ENCODE results near the gene THAP4.

THAP4 gene

DNA sequence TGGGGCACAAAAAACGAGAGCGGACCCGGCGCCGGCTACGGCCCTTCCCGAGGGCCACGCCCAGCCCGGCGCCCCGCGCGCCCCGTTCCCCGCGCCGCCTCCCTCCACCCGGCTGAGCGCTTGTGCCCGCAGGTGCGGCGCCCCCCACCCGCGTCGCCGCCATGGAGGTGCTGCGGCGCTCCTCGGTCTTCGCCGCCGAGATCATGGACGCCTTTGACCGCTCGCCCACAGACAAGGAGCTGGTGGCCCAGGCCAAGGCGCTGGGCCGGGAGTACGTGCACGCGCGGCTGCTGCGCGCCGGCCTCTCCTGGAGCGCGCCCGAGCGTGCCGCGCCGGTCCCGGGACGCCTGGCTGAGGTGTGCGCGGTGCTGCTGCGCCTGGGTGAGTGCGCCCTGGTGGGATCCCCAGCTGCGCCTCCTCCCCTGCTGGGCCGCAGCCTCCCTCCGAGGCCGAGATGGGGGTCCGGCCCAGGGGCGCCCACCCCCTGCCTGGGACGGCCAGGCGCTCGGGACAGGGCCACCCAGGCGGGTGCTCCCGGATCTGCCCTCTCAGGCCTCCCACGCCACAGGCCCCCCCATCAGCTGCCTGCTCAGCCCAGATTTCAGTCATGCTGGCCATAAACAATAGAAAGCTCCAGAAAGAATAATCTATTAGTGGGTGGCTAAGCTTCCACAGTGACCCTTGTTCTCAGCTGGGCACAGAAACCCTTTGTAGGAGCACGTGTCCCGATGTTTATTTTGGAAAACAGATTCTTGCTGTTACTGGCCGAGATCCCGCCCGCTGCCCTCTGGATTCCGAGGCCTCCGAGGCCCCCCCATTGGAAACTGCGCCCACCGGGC is 77.4 kb downstream of the THAP4 start:
- no peak for DNase-seq (ENCODE audit: low read depth)
- peak overlapping the region; percentile 70 for H3K4me3 ChIP-seq (ENCODE audit: low read depth, low read length)

DNA sequence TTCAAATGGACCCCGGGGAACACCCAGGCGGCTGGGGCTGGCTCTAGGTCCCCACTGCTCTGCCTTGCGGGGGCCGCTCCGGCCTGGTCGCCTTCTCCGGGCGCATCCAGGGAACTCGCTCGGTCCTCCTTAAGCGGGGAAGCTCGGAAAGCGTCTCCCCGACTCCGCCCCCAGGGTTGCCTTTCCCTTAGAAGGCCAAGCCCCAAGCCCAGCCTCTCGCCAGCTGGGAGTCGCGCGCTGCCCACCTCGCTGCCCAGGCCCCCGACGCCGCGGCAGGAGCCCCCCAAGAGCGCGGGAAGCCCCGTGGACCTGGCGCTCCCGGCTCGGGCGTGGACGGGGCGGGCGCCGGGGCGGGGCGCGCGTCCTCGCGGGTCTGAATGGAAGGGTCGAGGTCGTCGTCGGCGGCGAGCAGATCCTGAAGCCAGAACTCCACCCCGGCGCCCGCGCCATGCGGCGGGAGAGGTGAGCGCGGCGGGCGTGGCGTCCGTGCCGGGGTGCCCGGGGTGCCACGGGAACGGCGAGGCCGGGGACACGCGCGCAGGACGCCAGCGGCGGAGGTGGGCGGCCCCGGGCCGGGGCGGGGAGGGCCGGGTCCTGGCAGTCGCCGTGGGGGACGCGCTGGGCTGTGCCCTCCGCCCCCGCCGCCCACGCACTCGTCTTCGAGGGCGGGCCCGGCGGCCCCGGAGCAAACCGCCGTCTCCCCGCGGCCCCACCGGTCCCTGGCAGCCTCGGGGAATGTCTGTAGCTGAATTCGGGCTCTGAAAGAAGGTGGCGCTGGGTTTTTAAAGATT is 78.2 kb downstream of the THAP4 start, which contains the start of gene BOK:
Gene BOK, plus strand, starts transcription at position 214 of the 791 bp plus-strand sequence. CDS start 739 bp downstream, outside the sequence.
- no peak for DNase-seq (ENCODE audit: low read depth)
- peak within 1 kb of the TSS; percentile 70 for H3K4me3 ChIP-seq (ENCODE audit: low read depth, low read length)

DNA sequence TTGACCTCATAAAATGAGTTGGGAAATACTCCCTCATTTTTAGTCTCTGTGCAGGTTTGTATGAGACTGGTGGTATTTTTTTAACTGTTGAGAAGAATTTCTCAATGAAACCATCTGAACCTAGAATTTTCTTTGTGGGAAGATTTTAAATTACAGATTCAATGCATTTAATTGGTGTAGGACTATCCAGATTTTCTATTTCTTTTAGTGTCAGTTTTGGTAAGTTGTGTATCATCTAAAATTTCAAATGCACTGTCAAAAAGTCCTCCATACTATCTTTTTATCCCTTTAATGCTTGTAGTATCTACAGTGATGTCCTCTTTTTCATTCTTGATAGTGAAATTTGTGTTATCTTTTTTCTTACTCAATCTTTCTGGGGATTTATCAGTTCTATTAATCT is 80.2 kb downstream of the THAP4 start:
- DNase-seq (ENCODE audit: low read depth) = no peak
- H3K4me3 ChIP-seq (ENCODE audit: low read depth, low read length) = no peak overlapping the region

DNA sequence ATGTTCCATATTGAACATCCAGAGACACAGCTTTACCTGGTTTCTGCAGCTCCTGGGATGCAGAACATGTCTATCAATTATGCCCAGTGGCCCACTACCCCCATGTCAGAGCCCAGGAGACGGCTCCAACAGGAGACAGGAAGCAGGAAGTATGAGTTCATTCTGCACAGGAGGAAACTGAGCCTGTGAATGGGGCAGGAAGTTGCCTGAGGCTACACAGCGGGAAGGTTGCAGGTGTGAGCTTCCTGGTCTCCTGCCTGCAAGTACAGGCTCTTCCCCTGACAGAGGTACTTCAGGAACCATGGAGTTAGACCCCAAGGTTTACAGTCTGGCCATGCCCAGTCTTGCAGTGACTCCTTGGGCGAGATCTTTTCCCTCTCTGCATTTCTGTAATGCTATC is 81.2 kb downstream of the THAP4 start:
- H3K4me3 ChIP-seq (ENCODE audit: low read depth, low read length) = no peak overlapping the region
- no peak for DNase-seq (ENCODE audit: low read depth)

DNA sequence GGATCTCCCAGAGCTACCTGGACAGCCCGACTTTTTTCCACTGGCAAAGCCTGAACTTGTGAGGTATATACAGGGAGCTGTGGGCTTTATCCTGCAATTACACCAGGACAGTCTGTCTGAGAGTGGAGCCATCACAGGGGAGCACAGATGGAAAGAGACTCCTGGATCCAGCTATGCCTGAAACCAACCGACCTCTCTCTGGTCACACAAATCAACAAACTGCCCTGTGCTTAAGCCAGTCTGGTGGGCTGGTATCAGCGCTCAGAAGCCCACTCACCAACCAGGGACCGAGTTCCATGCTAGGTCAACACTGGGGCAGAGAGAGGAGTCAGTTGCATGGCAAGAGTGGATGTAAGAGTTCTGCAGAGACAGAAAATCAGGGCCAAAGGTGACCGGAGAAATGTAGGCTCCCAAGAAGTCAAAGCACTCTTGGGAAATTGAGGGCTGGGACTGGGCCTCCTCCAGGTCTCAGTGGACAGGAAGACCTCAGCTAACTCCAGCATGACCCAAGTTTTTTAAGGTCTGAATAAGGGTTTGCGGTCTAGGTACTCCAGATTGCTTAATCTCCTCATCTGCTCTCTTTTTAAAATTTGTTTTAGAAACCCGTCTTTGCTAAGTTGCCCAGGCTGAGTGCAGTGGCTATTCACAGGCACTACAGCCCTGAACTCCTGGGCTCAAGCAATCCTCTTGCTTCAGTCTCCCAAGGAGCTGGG is 82.2 kb downstream of the THAP4 start:
- H3K4me3 ChIP-seq (ENCODE audit: low read depth, low read length) = no peak overlapping the region
- no peak for DNase-seq (ENCODE audit: low read depth)

DNA sequence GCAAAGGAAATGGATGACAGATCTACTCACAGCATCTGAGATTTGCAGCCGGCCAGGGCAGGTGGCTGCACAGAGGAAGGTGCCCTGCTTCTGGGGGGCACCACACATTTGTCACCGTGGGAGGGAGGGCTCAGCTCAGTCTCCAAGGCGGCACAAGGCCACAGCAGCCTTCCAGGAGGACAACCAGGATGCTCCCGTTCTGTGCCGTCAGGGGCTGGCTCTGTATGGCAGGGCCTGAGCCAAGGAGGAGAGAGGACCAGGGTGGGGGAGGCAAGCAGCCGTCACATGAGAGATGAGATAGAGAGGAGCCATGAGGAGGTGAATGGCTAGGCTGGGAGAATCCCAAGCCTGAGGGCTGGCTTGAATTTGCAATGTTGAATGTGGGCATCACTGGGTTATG is 83.0 kb downstream of the THAP4 start:
- H3K4me3 ChIP-seq (ENCODE audit: low read depth, low read length) = no peak overlapping the region
- DNase-seq (ENCODE audit: low read depth) = no peak

DNA sequence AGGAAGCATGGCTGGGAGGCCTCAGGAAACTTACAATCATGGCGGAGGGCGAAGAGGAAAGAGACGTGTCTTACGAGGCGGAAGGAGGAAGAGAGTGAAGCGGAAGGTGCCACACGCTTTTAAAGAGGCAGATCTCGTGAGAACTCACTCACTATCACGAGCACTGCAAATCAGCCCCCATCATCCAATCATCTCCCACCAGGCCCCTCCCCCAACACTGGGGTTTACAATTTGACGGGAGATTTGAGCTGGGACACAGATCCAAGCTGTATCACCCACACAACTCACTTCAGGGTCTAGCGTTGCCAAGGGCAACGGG is 83.5 kb downstream of the THAP4 start:
- no peak overlapping the region for H3K4me3 ChIP-seq (ENCODE audit: low read depth, low read length)
- DNase-seq (ENCODE audit: low read depth) = no peak

DNA sequence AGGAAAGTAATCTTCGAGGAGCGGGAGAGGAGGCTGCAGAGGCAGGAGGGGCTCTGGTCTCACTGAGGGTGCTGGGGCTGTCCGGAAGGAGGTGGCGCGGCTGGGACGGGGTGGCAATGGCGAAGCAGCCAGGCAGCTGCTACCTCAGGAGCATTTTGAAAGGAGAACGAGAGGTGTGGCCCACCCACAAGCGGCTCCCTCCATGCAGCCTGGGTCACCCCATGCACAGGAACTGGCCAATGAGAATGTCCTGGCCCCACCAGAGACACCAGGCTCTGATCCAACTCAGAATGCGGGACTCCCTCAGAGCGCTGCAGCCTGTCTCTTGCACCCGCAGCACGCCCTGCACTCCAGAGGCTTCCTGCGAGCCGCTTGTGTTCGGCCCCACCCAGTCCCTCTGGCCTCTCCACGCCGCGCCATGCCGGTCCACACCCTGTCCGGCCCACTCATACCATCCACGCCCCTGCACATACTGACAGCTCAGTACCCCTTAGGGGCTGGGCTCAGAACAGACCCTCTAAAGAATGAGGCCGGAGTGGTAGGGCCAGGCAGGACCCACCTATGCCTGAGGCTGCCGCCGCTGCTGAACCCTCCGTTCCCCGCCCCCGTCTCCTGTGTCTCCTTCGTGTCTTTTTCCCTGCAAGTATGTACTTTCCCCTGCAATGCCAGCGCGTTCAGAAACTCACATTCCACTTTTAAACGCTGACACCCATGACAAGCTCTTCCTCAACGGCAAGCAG is 84.8 kb downstream of the THAP4 start:
- DNase-seq (ENCODE audit: low read depth) = no peak
- H3K4me3 ChIP-seq (ENCODE audit: low read depth, low read length) = no peak overlapping the region

DNA sequence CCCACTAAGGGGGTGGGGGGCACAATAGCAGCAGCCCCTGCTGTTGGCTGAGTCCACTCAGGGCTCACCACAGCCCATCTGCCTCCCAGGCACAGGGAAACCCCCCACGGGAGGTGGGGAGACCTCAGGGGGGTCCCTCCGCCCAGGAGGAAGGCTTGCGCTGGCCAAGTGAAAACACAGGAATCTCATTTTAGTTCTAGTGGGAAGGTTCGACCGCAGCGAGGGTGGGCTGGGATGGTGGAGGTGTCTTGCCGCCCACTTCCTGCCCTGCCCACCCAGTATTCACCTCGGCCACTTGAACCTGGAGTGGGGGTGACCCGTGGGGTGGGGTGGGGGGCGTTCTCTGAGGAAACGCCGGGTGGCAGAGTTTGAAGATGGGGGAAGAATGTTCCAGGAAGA is 85.4 kb downstream of the THAP4 start:
- no peak overlapping the region for H3K4me3 ChIP-seq (ENCODE audit: low read depth, low read length)
- DNase-seq (ENCODE audit: low read depth) = no peak

DNA sequence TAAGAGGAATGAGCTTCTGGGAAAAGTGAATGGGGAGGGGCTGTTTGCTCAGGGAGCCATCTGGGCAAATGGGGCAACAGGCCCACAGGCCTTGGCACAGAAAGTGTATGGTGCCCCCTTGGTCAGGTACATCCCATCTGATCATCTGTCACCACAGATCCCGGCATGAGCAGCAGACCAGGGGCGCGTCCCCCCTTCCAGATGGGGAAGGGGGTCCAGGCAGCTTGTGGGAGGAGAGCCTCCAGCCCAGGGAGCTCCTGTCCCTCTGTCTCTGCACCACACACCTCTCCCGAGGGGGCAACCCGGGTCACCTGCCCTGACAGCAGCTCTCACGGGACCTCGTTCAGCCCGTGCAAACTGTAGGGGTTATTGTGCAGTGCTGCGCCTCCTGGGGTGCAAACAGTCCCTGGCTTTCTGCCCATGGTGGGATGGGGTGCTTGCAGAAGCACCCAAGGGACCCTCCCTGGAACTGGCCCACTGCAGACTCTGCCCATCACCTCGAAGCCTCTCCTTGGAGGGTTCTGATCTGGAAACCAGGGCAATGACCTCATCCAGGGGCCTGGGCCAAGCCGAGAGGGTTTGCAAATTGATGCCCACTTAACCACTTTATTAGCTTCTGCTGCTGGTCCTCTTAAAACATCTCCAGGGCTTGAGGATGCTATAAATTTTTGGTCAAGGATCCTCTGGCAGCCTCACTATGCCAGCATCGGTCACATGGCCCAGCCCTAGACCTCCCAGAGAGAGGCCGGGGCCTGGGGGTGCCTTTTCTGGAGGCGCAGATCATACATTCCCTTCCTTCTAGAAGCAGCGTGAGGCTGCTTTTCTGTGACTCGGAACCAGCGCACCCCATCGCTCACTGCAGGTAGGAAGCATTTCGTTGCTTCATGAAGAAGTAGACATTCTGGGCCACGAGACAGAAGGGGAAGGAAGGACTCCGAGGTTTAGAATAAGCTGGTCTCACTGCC is 86.1 kb downstream of the THAP4 start:
- H3K4me3 ChIP-seq (ENCODE audit: low read depth, low read length) = no peak overlapping the region
- DNase-seq (ENCODE audit: low read depth) = no peak

DNA sequence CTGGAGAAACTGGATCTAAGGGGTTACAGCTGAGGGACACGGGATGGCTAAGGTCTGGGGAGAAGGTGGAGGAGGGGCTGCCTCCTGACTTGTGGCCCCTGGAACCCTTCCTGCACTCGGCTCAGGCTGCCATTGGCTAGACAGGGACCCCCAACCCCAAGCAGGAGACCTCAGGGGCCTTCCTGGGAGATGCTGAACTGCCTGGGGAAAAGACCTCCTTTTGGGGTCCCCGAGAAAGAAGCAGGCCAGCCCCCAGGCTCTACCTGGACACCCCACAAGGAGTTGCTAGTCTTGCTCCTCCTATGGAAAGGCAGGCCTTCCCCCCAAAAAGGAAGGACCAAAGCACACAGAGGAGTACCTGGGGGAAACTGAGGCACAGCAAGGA is 88.5 kb downstream of the THAP4 start:
- no peak overlapping the region for H3K4me3 ChIP-seq (ENCODE audit: low read depth, low read length)
- no peak for DNase-seq (ENCODE audit: low read depth)

DNA sequence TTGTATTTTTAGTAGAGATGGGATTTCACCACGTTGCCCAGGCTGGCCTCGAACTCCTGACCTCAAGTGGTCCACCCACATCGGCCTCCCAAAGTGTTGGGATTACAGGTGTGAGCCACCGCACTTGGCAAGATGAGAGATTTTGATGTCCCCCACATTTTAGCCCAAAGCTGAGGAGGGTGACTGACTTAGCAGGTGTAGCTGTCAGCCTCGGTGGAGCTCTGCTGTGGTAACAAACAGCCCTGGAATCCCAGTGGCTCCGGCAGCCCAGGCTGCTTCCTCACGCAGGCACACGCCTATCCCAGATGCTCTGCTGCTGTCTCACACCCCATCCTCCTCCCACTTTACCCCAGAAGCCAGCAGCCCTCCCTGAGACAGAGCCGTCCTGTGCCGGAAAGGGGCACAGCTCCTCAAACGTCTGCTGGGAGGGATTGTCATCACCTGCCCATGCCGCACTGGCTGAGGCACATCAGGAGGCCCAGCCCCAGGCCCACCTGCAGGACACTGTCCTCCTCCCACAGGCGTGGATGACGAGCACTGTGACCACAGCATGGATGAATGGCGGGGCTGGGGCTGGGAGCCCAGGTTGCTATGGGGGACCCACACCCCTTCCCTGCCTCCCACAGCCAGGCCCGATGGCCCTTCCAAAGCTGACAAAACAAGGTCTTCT is 89.0 kb downstream of the THAP4 start:
- no peak overlapping the region for H3K4me3 ChIP-seq (ENCODE audit: low read depth, low read length)

DNA sequence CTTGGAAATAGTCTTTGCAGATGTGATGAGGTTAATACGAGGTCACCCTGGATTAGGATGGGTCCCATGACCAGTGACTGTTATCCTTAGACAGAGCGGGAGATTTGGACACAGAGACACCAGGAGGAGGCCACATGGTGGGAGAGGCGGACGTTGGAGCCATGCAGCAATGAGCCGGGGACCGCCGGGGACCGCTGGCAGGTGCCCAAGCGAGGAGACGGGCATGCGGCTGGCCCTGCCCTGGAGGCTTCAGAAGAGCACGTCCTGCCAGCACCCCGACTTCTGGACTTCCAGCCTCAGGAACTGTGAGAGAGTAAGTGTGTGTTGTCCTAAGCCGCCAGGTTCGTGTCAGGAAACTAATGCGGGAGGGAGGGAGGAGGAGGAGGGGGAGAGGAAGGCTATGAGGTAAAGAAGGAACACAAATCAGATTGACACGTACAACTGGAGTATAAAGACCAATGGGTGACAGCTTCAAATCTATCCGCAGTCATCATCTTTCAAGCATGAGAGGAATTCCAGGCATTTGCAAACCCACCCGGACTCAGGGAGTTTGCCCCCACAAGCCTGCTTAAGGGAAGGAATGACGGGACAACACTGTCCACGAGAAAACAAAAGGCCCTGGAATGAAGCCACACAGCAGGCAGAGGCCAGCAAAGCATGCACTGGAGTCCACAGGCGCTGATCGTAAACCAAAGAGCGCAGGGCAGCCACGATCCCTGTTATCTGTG is 90.0 kb downstream of the THAP4 start:
- H3K4me3 ChIP-seq (ENCODE audit: low read depth, low read length) = no peak overlapping the region
- peak; percentile 70 for DNase-seq (ENCODE audit: low read depth)

More for the DNA sequence above, 89.0 kb downstream of the THAP4 start:
- DNase-seq (ENCODE audit: low read depth) = no peak

DNA sequence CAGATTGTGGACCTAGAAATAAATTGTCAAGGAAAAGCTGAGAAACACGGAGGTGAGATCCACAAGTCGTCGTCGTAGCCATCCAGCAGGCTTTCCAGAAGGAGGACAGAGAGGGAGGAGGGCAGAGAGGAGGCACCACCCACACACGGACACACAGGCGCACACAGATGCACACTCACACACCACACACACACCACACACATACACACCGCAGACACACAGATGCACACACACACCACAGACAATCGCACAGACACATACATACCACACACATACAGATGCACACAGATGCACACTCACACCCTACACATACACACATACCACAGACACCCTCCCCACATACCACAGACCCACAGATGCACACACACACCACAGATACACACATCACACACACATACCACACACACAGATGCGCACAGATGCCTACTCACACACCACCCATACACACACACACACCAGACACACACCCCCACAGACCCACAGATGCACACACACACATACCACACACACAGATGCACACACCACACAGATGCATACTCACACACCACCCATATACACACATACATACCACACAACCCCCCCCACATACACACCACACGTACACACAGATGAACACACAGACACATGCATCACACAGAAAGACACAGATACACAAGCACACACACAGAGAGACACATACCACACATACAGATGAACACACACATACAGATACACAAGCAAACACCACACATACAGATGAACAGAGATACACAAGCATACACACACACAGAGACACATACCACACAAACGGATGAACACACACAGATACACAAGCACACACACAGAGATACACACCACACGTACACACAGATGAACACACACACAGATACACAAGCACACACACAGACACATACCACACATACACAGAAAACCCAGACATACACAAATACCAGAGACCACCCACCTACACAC is 91.2 kb downstream of the THAP4 start:
- no peak overlapping the region for H3K4me3 ChIP-seq (ENCODE audit: low read depth, low read length)
- no peak for DNase-seq (ENCODE audit: low read depth)

DNA sequence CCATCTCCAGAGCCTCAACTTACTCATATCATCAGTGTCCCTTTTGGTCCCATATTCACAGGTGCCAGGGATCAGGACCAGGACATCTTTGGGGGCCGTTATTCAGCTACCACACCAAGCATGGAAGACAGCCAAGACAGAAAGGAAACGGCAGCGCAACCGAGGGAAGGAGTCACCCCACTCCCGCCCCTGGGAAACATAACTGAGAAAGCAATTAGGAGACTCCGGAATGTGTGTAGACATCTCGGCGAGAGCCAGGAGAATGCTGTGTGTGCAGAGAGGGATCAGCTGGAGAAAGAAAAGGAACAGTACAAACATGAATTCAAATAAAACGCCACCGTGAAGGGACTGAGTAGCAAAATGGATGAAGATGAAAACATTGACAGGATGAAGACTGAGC is 91.9 kb downstream of the THAP4 start:
- DNase-seq (ENCODE audit: low read depth) = no peak
- no peak overlapping the region for H3K4me3 ChIP-seq (ENCODE audit: low read depth, low read length)

DNA sequence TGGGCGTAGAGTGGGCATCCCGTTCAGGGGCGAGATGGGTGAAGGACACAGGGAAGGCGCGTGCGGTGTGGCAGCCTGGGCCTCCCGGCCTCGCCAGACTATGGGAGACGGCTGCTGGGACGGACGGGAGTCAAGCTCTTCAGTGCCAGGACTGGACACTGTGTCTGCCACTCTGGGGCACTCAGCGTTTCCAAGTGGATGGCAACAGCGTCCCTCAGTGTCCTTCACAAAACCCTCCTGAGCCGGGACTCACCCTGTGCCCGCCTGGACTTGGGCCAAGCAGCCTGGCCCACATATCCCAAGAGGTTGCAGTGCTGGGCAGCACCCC is 94.7 kb downstream of the THAP4 start:
- DNase-seq (ENCODE audit: low read depth) = no peak
- no peak overlapping the region for H3K4me3 ChIP-seq (ENCODE audit: low read depth, low read length)
